HG03196 (cell line): ENCODE data around the gene SLC22A5.
"Not testable (repeated sequence)": the region's sequence is repeated elsewhere in the genome, so short reads cannot be mapped to it uniquely, and the experiment has no call there.

Source experiments
- ATAC-seq: cut with Tn5 transposase; IDR thresholded peaks from one replicate; pipeline ENCODE4 v1.9.1; 2021; ENCODE audit not compliant: unreplicated experiment

The SLC22A5 gene

GRCh38 chr5:132426525-132427138 is 57.1 kb downstream of the SLC22A5 start:
- peak; percentile 51 for ATAC-seq

GRCh38 chr5:132427281-132428146 is 58.0 kb downstream of the SLC22A5 start:
- ATAC-seq = no peak

- ATAC-seq = no peak
These were observed 58.6 kb downstream of the SLC22A5 start for GRCh38 chr5:132428147-132428482.

GRCh38 chr5:132428484-132429462 is 59.3 kb downstream of the SLC22A5 start:
- no peak for ATAC-seq

- ATAC-seq = no peak
These were observed 60.2 kb downstream of the SLC22A5 start for GRCh38 chr5:132429463-132430440.

GRCh38 chr5:132430746-132431145 is 61.2 kb downstream of the SLC22A5 start:
- no peak for ATAC-seq

GRCh38 chr5:132431632-132432031 is 62.1 kb downstream of the SLC22A5 start:
- ATAC-seq = no peak

- ATAC-seq = no peak
These were observed 63.6 kb downstream of the SLC22A5 start for GRCh38 chr5:132433141-132433540.

- ATAC-seq = no peak
These were observed 65.1 kb downstream of the SLC22A5 start for GRCh38 chr5:132434416-132435286.

GRCh38 chr5:132435447-132435846 is 65.9 kb downstream of the SLC22A5 start:
- no peak for ATAC-seq

GRCh38 chr5:132435886-132436285 is 66.4 kb downstream of the SLC22A5 start:
- ATAC-seq = no peak

- ATAC-seq = no peak
These were observed 67.4 kb downstream of the SLC22A5 start for GRCh38 chr5:132436936-132437335.

- ATAC-seq = peak; percentile 82
These were observed 68.2 kb downstream of the SLC22A5 start for GRCh38 chr5:132437604-132438266.

- not testable (repeated sequence) for ATAC-seq
These were observed 68.7 kb downstream of the SLC22A5 start for GRCh38 chr5:132438267-132438645.

- no peak for ATAC-seq
These were observed 69.4 kb downstream of the SLC22A5 start for GRCh38 chr5:132438917-132439316.

GRCh38 chr5:132439521-132440089 is 70.1 kb downstream of the SLC22A5 start:
- ATAC-seq = no peak

- ATAC-seq = no peak
These were observed 74.6 kb downstream of the SLC22A5 start for GRCh38 chr5:132444061-132444460.
